ENCODE measurements around the gene ANKRD13A. TPM values are rescaled to one million over a fixed set of nuclear protein-coding genes. Genes with fewer than 3 reads are reported as not detected.
A peak's percentile ranks its signal among the peaks of the same experiment; 100 is the strongest.

The ANKRD13A gene
- total and polyA plus RNA-seq, 2 of the 13 experiments (the other 11 are each of a cell fraction or from before 2014, with no cell fraction given): 34.1 to 41.6 TPM

GRCh38 chr12:109995686-109996482 lies 3.3 kb upstream of the ANKRD13A start, which contains the start of gene GIT2 (continued):
- TF ChIP-seq ZBTB14 (CRISPR knock-in tag; IDR thresholded peaks at IDR 0.05) (no peak), ZMYM4 (CRISPR knock-in tag; IDR thresholded peaks at IDR 0.05) (peak; percentile 96), ATF5 (CRISPR knock-in tag; IDR thresholded peaks at IDR 0.05; ENCODE audit: low read depth) (0 out of 2 replicates have a peak, but pooled peaks have one; percentile 74), ZNF678 (CRISPR knock-in tag; IDR thresholded peaks at IDR 0.05) (0 out of 2 replicates have a peak, but pooled peaks have one; percentile 46), ZNF407 (CRISPR knock-in tag; IDR thresholded peaks at IDR 0.05; ENCODE audit: not compliant biosample characterization) (peak; percentile 70), ZNF746 (CRISPR knock-in tag; IDR thresholded peaks at IDR 0.05) (no peak), HNF4G (IDR thresholded peaks at IDR 0.05; ENCODE audit: borderline replicate concordance, low read depth, low read length) (no peak), HNF4G (CRISPR knock-in tag; IDR thresholded peaks at IDR 0.05; ENCODE audit: borderline replicate concordance, low read depth) (no peak), TFDP1 (CRISPR knock-in tag; IDR thresholded peaks at IDR 0.05; ENCODE audit: borderline replicate concordance) (peak; percentile 16; the same call in 1 of the 2 replicates), ZNF142 (CRISPR knock-in tag; IDR thresholded peaks at IDR 0.05) (peak; percentile 8; the same call in 1 of the 2 replicates)

Data from HepG2 (cell line).